Activated CD4-positive, alpha-beta T cell treated with anti-CD3 and anti-CD28 coated beads, Interleukin-2, amount 50 U/mL, for 16 hours (primary cell): ENCODE measurements around the gene RABGAP1L.
A peak's percentile ranks its signal among the peaks of the same experiment; 100 is the strongest.

Experiments used
- DNase-seq: peaks from one replicate; pipeline ENCODE4 v3.0.0-alpha.2; 2020

Gene RABGAP1L

GRCh38 chr1:174726880-174727585 lies 567.7 kb downstream of the RABGAP1L start:
- DNase-seq = peak; percentile 5

GRCh38 chr1:174734270-174734669 lies 575.0 kb downstream of the RABGAP1L start:
- DNase-seq = no peak

DNA sequence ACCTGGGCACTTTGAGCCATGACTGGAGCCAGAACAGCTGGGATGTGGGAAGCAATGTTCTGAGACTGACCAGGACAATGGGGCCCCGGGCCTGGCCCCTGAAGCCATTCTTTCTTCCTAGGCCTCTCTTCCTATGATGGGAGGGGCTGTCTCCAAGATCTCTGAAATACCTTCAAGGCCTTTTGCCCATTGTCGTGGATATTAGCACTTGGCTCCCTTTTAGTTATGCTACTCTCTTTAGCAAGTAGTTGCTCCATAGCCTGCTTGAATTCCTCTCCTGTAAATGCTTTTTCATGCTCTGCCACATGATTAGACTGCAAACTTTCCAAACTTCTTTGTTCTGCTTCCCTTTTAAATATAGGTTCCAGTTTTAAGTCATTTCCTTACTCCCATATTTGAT lies 577.5 kb downstream of the RABGAP1L start:
- DNase-seq = no peak

DNA sequence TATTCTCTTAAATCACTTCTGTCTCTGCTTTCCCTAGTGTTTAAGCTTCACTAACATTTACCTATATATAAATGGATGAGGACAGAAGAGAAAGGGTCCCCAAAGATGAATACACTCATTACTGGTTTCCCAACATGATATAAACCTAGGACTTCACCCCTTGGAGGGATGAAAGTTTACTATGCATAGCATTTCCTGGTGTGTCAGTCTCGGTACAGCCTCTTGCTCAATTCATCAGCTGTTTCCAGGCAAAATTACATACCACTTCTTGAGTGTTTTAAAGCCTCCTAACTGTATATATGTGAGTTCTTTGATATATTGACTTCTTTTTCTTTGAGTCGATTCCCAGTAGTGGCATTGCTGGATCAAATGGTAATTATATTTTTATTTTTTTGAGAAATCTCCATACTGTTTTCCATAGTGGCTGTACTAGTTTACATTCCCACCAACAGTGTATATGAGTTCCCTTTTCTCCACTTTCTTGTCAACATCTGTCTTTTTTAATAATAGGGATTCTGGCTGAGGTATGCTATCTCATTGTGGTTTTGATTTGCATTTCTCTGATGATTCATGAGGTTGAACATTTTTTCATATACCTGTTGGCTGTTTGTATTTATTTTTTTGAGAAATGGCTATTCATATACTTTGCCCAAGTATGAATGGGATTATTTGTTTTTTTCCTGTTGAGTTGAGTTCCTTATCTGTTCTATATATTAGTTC lies 581.1 kb downstream of the RABGAP1L start:
- no peak for DNase-seq

DNA sequence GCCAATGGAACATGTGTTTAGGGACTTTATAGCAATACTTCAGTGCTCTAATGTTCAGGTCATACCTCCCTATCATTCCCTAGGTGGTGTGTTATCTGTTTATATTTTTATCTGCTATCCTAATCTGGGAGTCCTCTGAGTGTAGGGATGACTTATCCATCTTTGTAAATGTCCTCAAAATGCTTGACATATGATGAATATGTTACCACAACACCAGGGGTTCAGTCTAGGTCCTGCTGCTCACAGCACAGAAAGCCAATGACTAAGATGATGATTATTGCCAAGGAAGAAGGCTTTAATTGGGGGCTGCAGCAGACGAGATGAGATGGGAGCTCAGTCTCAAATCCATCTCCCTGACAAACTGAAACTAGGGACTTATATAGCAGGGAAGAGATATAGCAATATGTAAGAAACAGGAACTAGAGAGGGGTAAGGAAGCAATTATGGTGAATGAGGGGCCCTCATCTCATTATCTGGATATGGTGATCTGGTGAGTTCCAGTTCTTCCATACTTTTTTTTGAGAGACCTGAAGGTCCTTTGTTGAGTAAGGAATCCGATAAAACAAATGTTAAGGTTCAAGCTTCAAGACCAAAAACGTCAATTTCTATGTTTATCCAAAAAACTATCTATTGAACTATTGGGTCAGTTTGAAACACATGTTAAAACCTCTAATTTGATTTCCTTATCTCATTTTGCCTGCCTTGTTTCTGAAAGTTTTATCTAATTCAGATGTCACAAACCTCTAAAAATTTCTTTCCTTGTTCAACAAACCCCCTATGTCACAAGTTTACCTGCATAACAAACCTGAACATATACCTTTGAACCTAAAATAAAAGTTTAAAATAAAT lies 583.7 kb downstream of the RABGAP1L start:
- no peak for DNase-seq

- DNase-seq = peak; percentile 29
Measured at GRCh38 chr1:174743654-174744561, 584.6 kb downstream of the RABGAP1L start.

DNA sequence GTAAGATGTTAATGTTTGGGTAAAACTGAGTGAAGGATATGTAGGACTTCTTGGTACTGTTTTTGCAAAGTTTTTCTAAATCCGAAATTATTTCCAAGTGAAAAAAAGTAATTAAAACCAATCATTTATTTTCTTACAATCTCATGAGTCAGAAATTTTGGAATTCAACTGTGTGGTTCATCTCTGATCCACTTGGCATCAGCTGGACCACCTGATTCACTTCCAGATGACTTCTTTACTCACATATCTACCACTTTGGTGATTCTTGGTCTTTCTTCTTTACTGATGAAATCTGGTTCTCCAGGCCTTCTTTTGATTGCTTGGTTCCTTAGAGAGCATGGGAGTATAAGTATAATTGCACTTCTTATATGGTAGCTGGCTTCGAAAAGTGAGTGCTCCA lies 585.6 kb downstream of the RABGAP1L start:
- no peak for DNase-seq

DNA sequence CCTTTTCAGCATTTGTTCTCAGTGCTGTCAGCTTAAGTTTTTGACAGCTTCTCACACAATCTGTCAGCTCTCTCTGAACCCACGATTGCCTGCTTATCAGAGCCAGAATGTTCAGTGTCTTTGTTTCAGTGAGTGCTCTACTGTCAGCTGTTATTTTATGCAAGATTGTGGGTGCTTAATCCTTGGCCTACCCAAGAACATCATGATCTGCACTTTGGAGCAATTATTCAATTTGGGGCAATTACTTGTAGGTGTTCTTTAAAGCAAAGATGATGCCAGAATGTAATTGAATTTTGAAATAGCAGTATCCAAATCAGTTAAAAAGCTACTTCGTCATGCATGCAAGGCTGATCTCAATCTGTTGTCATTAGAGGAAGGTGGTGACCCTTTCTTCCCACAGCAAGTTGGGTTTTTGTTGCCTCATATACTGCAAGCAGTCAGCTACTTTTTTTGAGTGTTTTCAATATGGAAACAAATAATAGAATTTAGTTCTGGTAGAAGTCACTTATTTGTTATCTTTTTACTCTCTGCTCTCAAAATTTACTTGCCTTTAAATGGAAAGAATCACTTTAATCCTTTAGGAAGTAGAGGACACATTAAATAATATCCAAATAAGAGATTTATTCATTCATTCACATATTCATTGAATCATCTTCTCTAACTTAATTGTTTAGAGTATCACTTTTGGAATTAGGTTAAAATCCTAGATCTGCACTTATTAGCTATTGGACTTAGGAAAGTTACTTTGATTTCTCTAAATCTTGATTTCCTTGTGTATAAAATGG lies 586.9 kb downstream of the RABGAP1L start:
- no peak for DNase-seq

- no peak for DNase-seq
Measured at GRCh38 chr1:174747613-174748012, 588.3 kb downstream of the RABGAP1L start.

DNA sequence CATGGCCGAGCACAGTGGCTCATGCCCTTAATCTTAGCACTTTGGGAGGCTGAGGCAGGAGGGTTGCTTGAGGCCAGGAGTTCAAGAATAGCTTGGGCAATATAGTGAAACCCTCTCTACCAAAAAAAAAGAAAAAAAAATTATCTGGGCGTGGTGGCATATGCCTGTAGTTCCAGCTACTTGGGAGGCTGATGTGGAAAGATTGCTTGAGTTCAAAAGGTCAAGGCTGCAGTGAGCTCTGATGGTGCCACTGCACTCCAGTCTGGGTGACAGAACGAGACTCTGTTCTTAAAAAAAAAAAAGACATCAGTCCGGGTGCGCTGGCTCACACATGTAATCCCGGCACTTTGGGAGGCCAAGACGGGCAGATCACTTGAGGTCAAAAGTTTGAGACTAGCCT lies 589.3 kb downstream of the RABGAP1L start:
- no peak for DNase-seq

DNA sequence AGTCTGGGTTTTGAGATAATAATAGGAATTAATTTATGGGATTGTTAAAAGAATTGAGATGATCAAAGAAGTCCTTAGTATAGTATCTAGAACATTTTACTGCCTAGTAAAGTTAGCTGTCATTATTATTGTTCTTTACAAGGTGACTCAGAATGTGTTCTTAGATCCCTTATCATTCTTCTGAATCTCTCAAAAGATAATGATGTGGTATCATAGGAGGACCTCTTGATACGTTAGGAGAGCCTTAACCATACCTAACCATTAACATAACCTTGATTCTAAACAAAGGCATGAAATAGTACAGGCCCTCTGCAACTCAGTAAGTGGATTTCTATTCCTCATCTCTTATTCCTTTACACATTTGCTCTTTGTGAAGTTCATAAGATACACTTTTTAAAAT lies 593.8 kb downstream of the RABGAP1L start:
- no peak for DNase-seq

DNA sequence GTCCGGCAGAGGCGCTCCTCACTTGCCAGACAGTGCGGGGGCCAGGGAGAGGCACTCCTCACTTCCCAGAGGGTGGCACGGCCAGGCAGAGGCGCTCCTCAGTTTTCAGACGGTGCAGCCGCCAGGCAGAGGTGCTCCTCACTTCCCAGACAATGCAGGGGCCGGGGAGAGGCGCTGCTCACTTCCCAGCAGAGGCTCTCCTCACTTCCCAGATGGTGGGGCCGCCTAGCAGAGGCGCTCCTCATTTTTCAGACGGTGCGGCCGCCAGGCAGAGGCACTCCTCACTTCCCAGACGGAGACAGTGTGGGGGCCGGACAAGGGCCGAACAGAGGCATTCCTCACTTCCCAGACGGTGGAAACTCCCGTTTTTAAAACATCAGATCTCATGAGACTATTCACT lies 602.0 kb downstream of the RABGAP1L start:
- DNase-seq = no peak

DNA sequence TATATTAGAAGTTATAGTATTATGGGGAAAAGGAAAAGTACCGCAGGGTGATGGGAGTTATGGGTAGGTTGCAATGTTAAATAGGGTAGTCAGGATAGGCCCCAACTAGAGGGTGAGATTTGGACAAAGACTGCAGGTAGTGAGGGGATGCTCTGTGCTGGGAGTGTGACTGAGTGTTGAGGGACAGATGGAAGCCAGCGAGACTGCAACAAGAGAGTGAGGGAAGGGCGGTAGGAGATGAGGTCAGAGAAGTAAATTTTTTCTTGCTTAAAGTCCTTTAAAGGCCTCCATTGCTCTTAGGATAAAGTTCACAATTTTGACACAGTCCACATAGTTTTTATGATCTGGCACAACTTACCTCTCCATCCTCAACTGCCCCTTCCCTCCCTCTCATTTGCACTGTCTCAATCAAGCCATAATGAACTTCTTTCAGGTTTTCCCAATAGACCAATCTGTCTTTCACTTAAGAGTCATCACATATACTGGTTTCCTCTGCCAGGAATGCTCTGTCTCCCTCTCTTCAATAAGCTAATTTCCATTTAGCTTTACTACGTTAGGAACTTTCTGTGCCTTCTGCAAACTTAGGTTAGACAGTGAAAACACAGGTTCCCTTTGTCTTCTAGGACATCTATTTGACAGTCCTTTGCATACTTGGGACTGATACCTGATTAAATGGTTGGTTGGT lies 602.7 kb downstream of the RABGAP1L start:
- DNase-seq = no peak

- no peak for DNase-seq
Measured at GRCh38 chr1:174764191-174764590, 604.9 kb downstream of the RABGAP1L start.

GRCh38 chr1:174766727-174767126 lies 607.4 kb downstream of the RABGAP1L start:
- DNase-seq = no peak

DNA sequence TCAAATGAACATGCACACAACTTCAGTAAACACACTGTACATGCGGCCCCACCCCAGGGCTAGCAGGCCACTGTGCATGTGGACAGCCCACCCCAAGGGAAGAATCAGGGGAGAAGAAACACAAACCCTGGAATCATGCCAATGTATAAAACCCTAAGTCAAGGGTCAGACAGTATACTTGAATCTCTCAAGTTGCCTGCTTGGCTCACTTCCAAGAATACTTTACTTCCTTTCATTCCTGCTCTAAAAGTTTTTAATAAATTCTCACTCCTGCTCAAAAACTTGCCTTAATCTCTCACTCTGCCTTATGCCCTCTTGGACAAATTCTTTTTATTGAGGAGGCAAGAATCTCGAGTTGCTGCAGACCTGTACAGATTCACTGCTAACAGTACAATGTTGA lies 609.2 kb downstream of the RABGAP1L start:
- DNase-seq = no peak

- DNase-seq = peak; percentile 4
Measured at GRCh38 chr1:174768949-174769348, 609.6 kb downstream of the RABGAP1L start.

- peak; percentile 32 for DNase-seq
Measured at GRCh38 chr1:174769961-174770549, 610.7 kb downstream of the RABGAP1L start.

GRCh38 chr1:174775621-174776020 lies 616.3 kb downstream of the RABGAP1L start:
- no peak for DNase-seq

GRCh38 chr1:174777262-174777661 lies 617.9 kb downstream of the RABGAP1L start:
- no peak for DNase-seq

DNA sequence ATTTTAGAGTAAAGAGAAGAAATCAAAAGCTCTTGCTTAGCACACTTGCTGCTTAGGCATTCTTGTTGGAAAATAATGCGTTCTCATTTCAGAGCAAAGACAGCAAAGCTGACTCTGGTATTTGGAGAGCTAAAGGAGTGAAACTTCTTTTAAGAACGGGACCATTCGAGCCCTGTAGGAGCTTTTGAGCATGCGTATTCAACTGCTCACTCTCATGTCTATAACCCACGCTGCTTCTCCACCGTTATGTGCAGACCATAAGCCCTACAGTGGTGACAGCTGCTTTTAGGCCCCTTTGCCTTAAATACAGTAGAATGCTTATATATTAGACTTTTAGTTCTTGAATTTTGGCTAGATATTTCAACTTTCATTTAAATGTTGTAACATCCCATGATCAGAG lies 626.2 kb downstream of the RABGAP1L start:
- no peak for DNase-seq
